ENCODE measurements around the gene PHF24. TPM values are rescaled to one million over a fixed set of nuclear protein-coding genes. Genes with fewer than 3 reads are reported as not detected.
A peak's percentile ranks its signal among the peaks of the same experiment; 100 is the strongest.

The PHF24 gene
- total and polyA plus RNA-seq, 8 donors: 0.05 to 0.92 (median 0.06) TPM; not detected in 5

GRCh38 chr9:34996181-34996904 is 38.3 kb downstream of the PHF24 start:
- peaks cover 23 to 58% (median 41%) of the 10 kb centered on the region in 4 donors for H3K4me1 ChIP-seq
- TF ChIP-seq POLR2AphosphoS5 (IDR thresholded peaks at IDR 0.05): no peak
- no peak for TF ChIP-seq EP300 (IDR thresholded peaks at IDR 0.05)
- no peak for TF ChIP-seq CTCF (IDR thresholded peaks at IDR 0.05)
- TF ChIP-seq POLR2A (IDR thresholded peaks at IDR 0.05): no peak
- H3K36me3 ChIP-seq: peaks cover 11 to 23% (median 17%) of the 10 kb centered on the region in 4 donors
- intact Hi-C loops (cut with DNase I; ENCODE audit: low total_unique reads): loop anchor here (5.0 kb wide), 1 partner anchor 99 kb away; a partner anchor contains a TSS
- H3K27ac ChIP-seq: peak overlapping the region in 3 of 5 donors; percentile 90 to 99 (median 94)
- no peaks in the 10 kb centered on the region for H3K9me3 ChIP-seq
- no peaks in the 10 kb centered on the region for H3K27me3 ChIP-seq
- H3K4me3 ChIP-seq: no peak overlapping the region
- WGBS, 5 donors: 93 to 97% (median 96%) methylated on average over 21 to 26 of the region's 26 CpGs
- no peak for DNase-seq

DNA sequence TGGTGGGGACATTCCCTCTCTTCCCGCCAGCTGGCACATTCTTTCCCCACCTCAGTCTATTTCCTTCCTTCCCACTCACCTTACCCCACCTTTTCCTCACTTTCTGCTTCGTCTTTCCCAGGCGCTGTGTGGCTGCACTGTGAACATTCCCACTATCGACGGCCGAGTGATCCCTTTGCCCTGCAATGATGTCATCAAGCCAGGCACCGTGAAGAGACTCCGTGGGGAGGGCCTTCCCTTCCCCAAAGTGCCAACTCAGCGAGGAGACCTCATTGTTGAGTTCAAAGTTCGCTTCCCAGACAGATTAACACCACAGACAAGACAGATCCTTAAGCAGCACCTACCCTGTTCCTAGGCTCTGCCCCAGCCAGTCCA is 38.8 kb downstream of the PHF24 start:
- WGBS, 5 donors: 73 to 80% (median 78%) methylated on average over 10 of the region's 10 CpGs
- Histone ChIP-seq H3K27me3 (no peaks in the 10 kb centered on the region), H3K4me3 (no peak overlapping the region), H3K9me3 (no peaks in the 10 kb centered on the region), H3K4me1 (peaks cover 19 to 52% (median 36%) of the 10 kb centered on the region in 4 donors), H3K36me3 (peaks cover 11 to 23% (median 17%) of the 10 kb centered on the region in 4 donors), H3K27ac (peak overlapping the region in 2 of 5 donors; percentile 23 to 99)
- intact Hi-C loops (cut with DNase I; ENCODE audit: low total_unique reads): loop anchor here (5.0 kb wide), 1 partner anchor 100 kb away; a partner anchor contains a TSS
- peak in 1 of 2 donors; percentile 36 for DNase-seq
- no peak for TF ChIP-seq POLR2AphosphoS5 (IDR thresholded peaks at IDR 0.05)
- no peak for TF ChIP-seq POLR2A (IDR thresholded peaks at IDR 0.05)
- no peak for TF ChIP-seq EP300 (IDR thresholded peaks at IDR 0.05)
- no peak for TF ChIP-seq CTCF (IDR thresholded peaks at IDR 0.05)

GRCh38 chr9:34997379-34997781 is 39.3 kb downstream of the PHF24 start:
- Histone ChIP-seq H3K27ac (peak overlapping the region in 2 of 5 donors; percentile 23 to 99), H3K4me3 (no peak overlapping the region), H3K27me3 (no peaks in the 10 kb centered on the region), H3K9me3 (no peaks in the 10 kb centered on the region), H3K4me1 (peaks cover 14 to 47% (median 31%) of the 10 kb centered on the region in 4 donors), H3K36me3 (peaks cover 11 to 23% (median 17%) of the 10 kb centered on the region in 4 donors)
- DNase-seq: no peak
- intact Hi-C loops (cut with DNase I; ENCODE audit: low total_unique reads): loop anchor here (5.0 kb wide), 1 partner anchor 100 kb away; a partner anchor contains a TSS
- TF ChIP-seq POLR2AphosphoS5 (IDR thresholded peaks at IDR 0.05) (no peak), EP300 (IDR thresholded peaks at IDR 0.05) (no peak), POLR2A (IDR thresholded peaks at IDR 0.05) (no peak), CTCF (IDR thresholded peaks at IDR 0.05) (no peak)

DNA sequence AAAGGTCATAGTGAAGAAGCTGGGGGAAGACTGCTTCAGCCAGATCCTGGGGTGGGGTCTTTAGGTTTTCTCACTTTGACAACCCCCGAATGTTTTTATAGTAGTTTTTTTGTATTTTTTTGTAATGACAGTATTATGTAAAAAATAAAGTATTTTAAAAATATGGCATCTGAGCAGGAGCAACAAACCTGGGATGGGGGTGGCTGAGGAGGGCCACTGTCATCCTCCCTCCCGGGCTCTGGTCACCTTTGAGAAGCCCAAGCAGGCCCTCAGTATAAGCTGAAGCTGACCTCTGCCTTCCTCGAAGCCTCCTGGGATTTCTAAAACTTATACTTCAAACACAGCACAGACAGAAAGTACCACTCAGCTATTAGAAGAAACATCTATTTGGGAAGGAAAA is 40.2 kb downstream of the PHF24 start:
- TF ChIP-seq CTCF (IDR thresholded peaks at IDR 0.05): no peak
- no peak for TF ChIP-seq POLR2AphosphoS5 (IDR thresholded peaks at IDR 0.05)
- TF ChIP-seq POLR2A (IDR thresholded peaks at IDR 0.05): no peak
- TF ChIP-seq EP300 (IDR thresholded peaks at IDR 0.05): no peak
- peak overlapping the region in 3 of 5 donors; percentile 1 to 99 (median 13) for H3K27ac ChIP-seq
- DNase-seq: no peak
- H3K27me3 ChIP-seq: no peaks in the 10 kb centered on the region
- H3K4me3 ChIP-seq: no peak overlapping the region
- intact Hi-C loops (cut with DNase I; ENCODE audit: low total_unique reads): loop anchor here (5.0 kb wide), 1 partner anchor 101 kb away; a partner anchor contains a TSS
- peaks cover 10 to 38% (median 23%) of the 10 kb centered on the region in 4 donors for H3K4me1 ChIP-seq
- WGBS, 5 donors: 71 to 86% (median 84%) methylated on average over 3 of the region's 3 CpGs
- peaks cover 11 to 23% (median 17%) of the 10 kb centered on the region in 4 donors for H3K36me3 ChIP-seq
- H3K9me3 ChIP-seq: no peaks in the 10 kb centered on the region
